IMR-90 (cell line): ENCODE data around the gene LTBP1. TPM values are rescaled to one million over a fixed set of nuclear protein-coding genes. Genes with fewer than 3 reads are reported as not detected.
A peak's percentile ranks its signal among the peaks of the same experiment; 100 is the strongest.

Experiments
- ATAC-seq: fragments of 200-7000 bp; cut with Tn5 transposase; 2 replicates; pipeline ENCODE4 v1.9.1; 2020; ENCODE audit warnings: low read depth, mild to moderate bottlenecking, moderate library complexity
- BruUV-seq: library from RNA; stranded (reverse); fragments of 400-500 nt; replicated peaks from 2 replicates; lab custom pipeline; 2021; lab: Mats Ljungman, UMichigan
- CTCF ChIA-PET: fragments of 300-600 bp; formaldehyde crosslinking; extraction: SDS; loops from one replicate; lab custom pipeline; 2021; ENCODE audit warnings: antibody characterized with exemption; lab: Yijun Ruan, JAX
- POLR2A ChIA-PET: fragments of 300-600 bp; sonication (Branson Sonifier 250); formaldehyde crosslinking; loops from one replicate; lab custom pipeline; 2022; ENCODE audit warnings: antibody characterized with exemption; ENCODE audit not compliant: unreplicated experiment; lab: Charles Lee
- DNase-seq: peaks from one replicate; pipeline ENCODE4 v3.0.0; 2013
- H2AFZ ChIP-seq: replicated peaks from 2 replicates; pipeline ENCODE3; 2013; ENCODE audit warnings: low read length, mild to moderate bottlenecking; ENCODE audit not compliant: poor library complexity
- H2AK5ac ChIP-seq: 2 replicates; pipeline ENCODE4 v1.6.1; 2013; ENCODE audit warnings: low read depth, low read length, inconsistent platforms
- H2AK9ac ChIP-seq: replicated peaks from 2 replicates; pipeline ENCODE3; 2013; ENCODE audit warnings: mild to moderate bottlenecking, low read depth, low read length, moderate library complexity; ENCODE audit not compliant: poor library complexity
- H2BK120ac ChIP-seq: 2 replicates; pipeline ENCODE4 v1.6.1; 2013; ENCODE audit warnings: low read depth, low read length, inconsistent platforms
- H2BK15ac ChIP-seq: 3 replicates; pipeline ENCODE4 v1.6.1; 2013; ENCODE audit warnings: low read depth, low read length, inconsistent platforms
- H2BK20ac ChIP-seq: 2 replicates; pipeline ENCODE4 v1.6.1; 2013; ENCODE audit warnings: low read depth, mild to moderate bottlenecking, inconsistent platforms, low read length, moderate library complexity
- H2BK5ac ChIP-seq: 2 replicates; pipeline ENCODE4 v1.6.1; 2013; ENCODE audit warnings: mild to moderate bottlenecking, low read depth, low read length, inconsistent platforms; ENCODE audit not compliant: poor library complexity, severe bottlenecking
- H3K14ac ChIP-seq: replicated peaks from 2 replicates; pipeline ENCODE4 v1.6.1; 2013; ENCODE audit warnings: low read depth, low read length, inconsistent platforms
- H3K18ac ChIP-seq: 2 replicates; pipeline ENCODE4 v1.6.1; 2013; ENCODE audit warnings: low read depth, low read length, control low read depth
- H3K23ac ChIP-seq: 2 replicates; pipeline ENCODE4 v1.6.1; 2013; ENCODE audit warnings: low read depth, low read length, inconsistent platforms
- H3K27ac ChIP-seq: 2 replicates; pipeline ENCODE4 v1.5.1; 2013; ENCODE audit warnings: mild to moderate bottlenecking, control low read depth, low read length; ENCODE audit not compliant: insufficient read depth
- H3K27me3 ChIP-seq: 2 replicates; pipeline ENCODE4 v1.6.1; 2013; ENCODE audit warnings: low read length; ENCODE audit not compliant: control insufficient read depth, insufficient read depth
- H3K36me3 ChIP-seq: 2 replicates; pipeline ENCODE4 v1.6.1; 2013; ENCODE audit warnings: low read length, mixed read lengths; ENCODE audit not compliant: control insufficient read depth, insufficient read depth
- H3K4ac ChIP-seq: 2 replicates; pipeline ENCODE4 v1.6.1; 2013; ENCODE audit warnings: low read depth, low read length, inconsistent platforms
- H3K4me1 ChIP-seq: 2 replicates; pipeline ENCODE4 v1.6.1; 2013; ENCODE audit warnings: low read length, mixed read lengths; ENCODE audit not compliant: control insufficient read depth, insufficient read depth
- H3K4me2 ChIP-seq: 2 replicates; pipeline ENCODE4 v1.6.1; 2013; ENCODE audit warnings: low read depth, mild to moderate bottlenecking, control low read depth, low read length, moderate library complexity
- H3K4me3 ChIP-seq: 2 replicates; pipeline ENCODE4 v1.5.1; 2013; ENCODE audit warnings: low read depth, mild to moderate bottlenecking, control low read depth, low read length, moderate library complexity; ENCODE audit not compliant: insufficient read depth
- H3K56ac ChIP-seq: 2 replicates; pipeline ENCODE4 v1.6.1; 2013; ENCODE audit warnings: low read length, inconsistent platforms; ENCODE audit not compliant: insufficient read depth; ENCODE audit errors: extremely low read depth
- H3K79me1 ChIP-seq, 2 experiments: 2 replicates each; pipeline ENCODE4 v1.6.1; 2013; ENCODE audit warnings: low read length in 2 of 2, inconsistent platforms in 1 of 2, low read depth in 1 of 2
- H3K9ac ChIP-seq: 2 replicates; pipeline ENCODE4 v1.6.1; 2013; ENCODE audit warnings: low read depth, low read length, control low read depth
- H3K9me1 ChIP-seq: 2 replicates; pipeline ENCODE4 v1.6.1; 2013; ENCODE audit warnings: low read length, inconsistent platforms; ENCODE audit not compliant: insufficient read depth
- H3K9me3 ChIP-seq: 2 replicates; pipeline ENCODE4 v1.6.1; 2013; ENCODE audit warnings: low read length; ENCODE audit not compliant: control insufficient read depth, insufficient read depth
- H4K20me1 ChIP-seq: 2 replicates; pipeline ENCODE4 v1.6.1; 2013; ENCODE audit warnings: low read length, inconsistent platforms; ENCODE audit not compliant: insufficient read depth
- H4K5ac ChIP-seq: 2 replicates; pipeline ENCODE4 v1.6.1; 2013; ENCODE audit warnings: mild to moderate bottlenecking, low read depth, low read length, control low read depth
- H4K8ac ChIP-seq, 2 experiments: 2 replicates each; pipeline ENCODE4 v1.6.1; 2013; ENCODE audit warnings: low read depth in 2 of 2, low read length in 2 of 2, control low read depth in 1 of 2, inconsistent platforms in 1 of 2
- H4K91ac ChIP-seq: 2 replicates; pipeline ENCODE4 v1.6.1; 2013; ENCODE audit warnings: low read depth, low read length, inconsistent platforms; ENCODE audit not compliant: insufficient read depth
- MAFK ChIP-seq: IDR thresholded peaks from 2 replicates; pipeline ENCODE4 v1.6.1; 2012; ENCODE audit warnings: low read depth, low read length, improper control_type of control experiment
- USF2 ChIP-seq: fragments of 150-350 bp; IDR thresholded peaks from 2 replicates; pipeline ENCODE4 v1.6.1; 2017; ENCODE audit warnings: mild to moderate bottlenecking, antibody characterized with exemption, low read length, low read depth
- WGBS, 2 experiments: methylation state at CpG; one replicate each; pipeline versions ENCODE4 v1.1.5 to v1.1.7; 2013; ENCODE audit warnings: missing lambda C conversion rate in 2 of 2; ENCODE audit not compliant: insufficient read length in 1 of 2; ENCODE audit errors: extremely low coverage in 2 of 2; 5-methylcytosine and 5-hydroxymethylcytosine counted together
- dilution Hi-C: fragments of 300-500 bp; cut with HindIII; formaldehyde crosslinking; loops from one replicate; pipeline ENCODE4 v1.14.3; 2018; ENCODE audit warnings: low sequenced_read_pairs; ENCODE audit not compliant: unreplicated experiment
- in situ Hi-C: fragments of 300-500 bp; cut with MboI; formaldehyde crosslinking; loops from 3 replicates; pipeline ENCODE4 v1.14.3; 2019; ENCODE audit warnings: low sequenced_read_pairs, inconsistent platforms, mixed read lengths
- intact Hi-C: fragments of 100-400 bp; cut with micrococcal nuclease; formaldehyde crosslinking; loops from 2 replicates; pipeline ENCODE4 v1.10.0; 2022
- polyA plus RNA-seq, 3 experiments: library from polyadenylated mRNA; depleted of rRNA; stranded (reverse); fragments of >200 nt; gene quantifications; 2 replicates each; pipeline ENCODE4 v1.2.3, GENCODE V29; 2012; ENCODE audit warnings: low replicate concordance in 1 of 3
- total RNA-seq: library from RNA; depleted of rRNA; stranded (reverse); fragments of >200 nt; gene quantifications from 2 replicates; pipeline ENCODE4 v1.2.3, GENCODE V29; 2012

The LTBP1 gene
- total and polyA plus RNA-seq, 2 of the 4 experiments (the other 2 are of a cell fraction), result 235 to 326 TPM

- intact Hi-C loops, result no loop called here
- Histone ChIP-seq H3K9me1 (peaks cover 4% of the 10 kb centered on the region; the same call in 1 of the 2 replicates), H2AFZ (peak overlapping the region; percentile 60)
These were observed 8.9 kb upstream of the LTBP1 start for GRCh38 chr2:32937602-32938448.

More at GRCh38 chr2:32937602-32938448, 8.9 kb upstream of the LTBP1 start:
- Histone ChIP-seq H2BK20ac (peak overlapping the region; percentile 27; the same call in 1 of the 2 replicates), H2BK15ac (peak overlapping the region; percentile 8; the same call in 2 of the 3 replicates), H4K91ac (peak overlapping the region; percentile 16; the same call in 1 of the 2 replicates), H3K4me1 (peaks cover 6% of the 10 kb centered on the region; the same call in 1 of the 2 replicates), H2BK120ac (peak overlapping the region; percentile 17), H3K4me3 (no peak overlapping the region), H2AK5ac (peak overlapping the region; percentile 60; the same call in 1 of the 2 replicates), H3K23ac (no peak overlapping the region), H2AK9ac (no peak overlapping the region), H3K4me2 (peak overlapping the region; percentile 62; the same call in 1 of the 2 replicates), H3K18ac (peak overlapping the region; percentile 67), H3K36me3 (no peaks in the 10 kb centered on the region), H3K27me3 (no peaks in the 10 kb centered on the region), H3K4ac (peak overlapping the region; percentile 17), H3K14ac (peak overlapping the region; percentile 0; the same call in 1 of the 2 replicates), H3K9me3 (no peaks in the 10 kb centered on the region), H3K27ac (0 out of 2 replicates have a peak overlapping the region, but pooled peaks have one; percentile 6), H4K20me1 (no peaks in the 10 kb centered on the region), H3K79me1 (no peaks in the 10 kb centered on the region), H3K9ac (no peak overlapping the region), H2BK5ac (peak overlapping the region; percentile 25), H3K56ac (no peak overlapping the region), H4K8ac (peak overlapping the region in 1 of 2 experiments; percentile 26; a peak in 1 of 4 replicates), H4K5ac (peak overlapping the region; percentile 43; the same call in 1 of the 2 replicates)
- ATAC-seq (peak; percentile 75), DNase-seq (peak; percentile 52)
- TF ChIP-seq MAFK (peak; percentile 86), USF2 (no peak)
- WGBS, 2 experiments, result 25% methylated on average over 4 of the region's 13 CpGs; no CpG with 5 or more reads in 1 of the 2 experiments
- in situ Hi-C loops (no loop called here), dilution Hi-C loops (no loop called here)
- BruUV-seq, result no TSS peak
- POLR2A ChIA-PET, result interaction anchor here (0.5 kb wide), 1 partner anchor 9 kb away, joined by 5 read pairs; the partner anchor contains the start of gene LTBP1
- CTCF ChIA-PET, result interaction anchor here (1.2 kb wide), 1 partner anchor 196 kb away, joined by 3 read pairs; no protein-coding TSS in a partner anchor
